Activated naive CD4-positive, alpha-beta T cell treated with anti-CD3 and anti-CD28 coated beads for 36 hours (primary cell): ENCODE data around the gene OR10A3. TPM values are rescaled to one million over a fixed set of nuclear protein-coding genes. Genes with fewer than 3 reads are reported as not detected.

Experiments
- total RNA-seq, 2 experiments: library from RNA; stranded (reverse); gene quantifications; one replicate each; pipeline ENCODE4 v1.2.3, GENCODE V29; 2021

The OR10A3 gene
- total RNA-seq, 2 experiments from 2014 or later = not detected

Other genes starting within 250 kb of the OR10A3 start
- not detected for gene OVCH2, start 235.2 kb downstream of the OR10A3 start, total RNA-seq
- not detected for gene OR5P2, start 144.8 kb downstream of the OR10A3 start, total RNA-seq
- gene OR5P3, start 110.9 kb downstream of the OR10A3 start, total RNA-seq = not detected
- gene OR10A6, start 10.4 kb downstream of the OR10A3 start, total RNA-seq = not detected
- not detected for gene NLRP10, start 23.7 kb upstream of the OR10A3 start, total RNA-seq
- gene EIF3F, start 45.6 kb upstream of the OR10A3 start, total RNA-seq = 100 to 1,000 TPM; 365 to 380 TPM
- under 1 TPM; 0.67 to 0.69 TPM for gene TUB, start 139.5 kb upstream of the OR10A3 start, total RNA-seq
- gene RIC3, start 227.3 kb upstream of the OR10A3 start, total RNA-seq = 1 to 10 TPM; 6.3 to 6.8 TPM